HepG2 (cell line): ENCODE data around the gene WDR54. TPM values are rescaled to one million over a fixed set of nuclear protein-coding genes. Genes with fewer than 3 reads are reported as not detected.

Experiments
- CBX5 ChIP-seq: sonication (generic); formaldehyde crosslinking; IDR thresholded peaks from 2 replicates; pipeline ENCODE4 v1.4.0; 2020; ENCODE audit warnings: missing genetic modification reagents, borderline replicate concordance
- KMT2B ChIP-seq: IDR thresholded peaks from 2 replicates; pipeline ENCODE4 v1.6.1; 2016; ENCODE audit warnings: missing genetic modification reagents, missing compliant biosample characterization
- MAFF ChIP-seq: IDR thresholded peaks from 2 replicates; pipeline ENCODE4 v1.6.1; 2011; ENCODE audit warnings: low read depth, low read length, improper control_type of control experiment
- MTERF4 ChIP-seq: sonication (generic); formaldehyde crosslinking; IDR thresholded peaks from 2 replicates; pipeline ENCODE4 v1.8.0; 2023; ENCODE audit warnings: mild to moderate bottlenecking, missing genetic modification reagents
- NR0B2 ChIP-seq: sonication (generic); formaldehyde crosslinking; IDR thresholded peaks from 2 replicates; pipeline ENCODE4 v1.4.0; 2020; ENCODE audit warnings: mild to moderate bottlenecking, missing genetic modification reagents
- PHB2 ChIP-seq: fragments of 450-650 bp; IDR thresholded peaks from 2 replicates; pipeline ENCODE4 v1.6.1; 2018; ENCODE audit not compliant: partially characterized antibody
- PREB ChIP-seq: sonication (generic); formaldehyde crosslinking; IDR thresholded peaks from 2 replicates; pipeline ENCODE4 v1.4.0; 2020; ENCODE audit warnings: missing genetic modification reagents
- RAD21 ChIP-seq: fragments of 450-650 bp; formaldehyde crosslinking; IDR thresholded peaks from 2 replicates; pipeline ENCODE4 v1.5.0; 2020; ENCODE audit warnings: mild to moderate bottlenecking
- SETDB1 ChIP-seq: sonication (generic); formaldehyde crosslinking; IDR thresholded peaks from 2 replicates; pipeline ENCODE4 v1.5.1; 2020; ENCODE audit warnings: missing genetic modification reagents, mild to moderate bottlenecking, borderline replicate concordance
- SRSF4 ChIP-seq: fragments of 200-400 bp; formaldehyde crosslinking; IDR thresholded peaks from one replicate; pipeline ENCODE4 v1.6.1; 2018; ENCODE audit warnings: mild to moderate bottlenecking, low read depth, low read length, moderate library complexity; ENCODE audit not compliant: poor library complexity, severe bottlenecking
- STAT5B ChIP-seq: sonication (generic); formaldehyde crosslinking; IDR thresholded peaks from 2 replicates; pipeline ENCODE4 v1.4.0; 2020; ENCODE audit warnings: missing genetic modification reagents
- SYNCRIP ChIP-seq: fragments of 200-400 bp; formaldehyde crosslinking; IDR thresholded peaks from 2 replicates; pipeline ENCODE4 v1.6.1; 2018; ENCODE audit warnings: mild to moderate bottlenecking, low read depth, low read length; ENCODE audit not compliant: insufficient read depth
- THRA ChIP-seq: sonication (generic); formaldehyde crosslinking; IDR thresholded peaks from 2 replicates; pipeline ENCODE4 v1.4.0; 2020; ENCODE audit warnings: missing genetic modification reagents, borderline replicate concordance
- UBTF ChIP-seq: sonication (generic); formaldehyde crosslinking; IDR thresholded peaks from 2 replicates; pipeline ENCODE4 v1.4.0; 2020; ENCODE audit warnings: mild to moderate bottlenecking, missing genetic modification reagents
- ZFP62 ChIP-seq: sonication (generic); formaldehyde crosslinking; IDR thresholded peaks from 2 replicates; pipeline ENCODE4 v1.4.0; 2020; ENCODE audit warnings: missing genetic modification reagents
- ZIK1 ChIP-seq: sonication (generic); formaldehyde crosslinking; IDR thresholded peaks from 2 replicates; pipeline ENCODE4 v1.5.0; 2020; ENCODE audit warnings: mild to moderate bottlenecking, low read depth, missing genetic modification reagents, borderline replicate concordance
- ZMYM4 ChIP-seq: sonication (generic); formaldehyde crosslinking; IDR thresholded peaks from 2 replicates; pipeline ENCODE4 v1.8.1; 2023; ENCODE audit warnings: mild to moderate bottlenecking, missing genetic modification reagents
- ZNF484 ChIP-seq: sonication (generic); formaldehyde crosslinking; IDR thresholded peaks from 2 replicates; pipeline ENCODE4 v1.5.1; 2020; ENCODE audit warnings: mild to moderate bottlenecking, low read depth, missing genetic modification reagents, borderline replicate concordance
- ZNF501 ChIP-seq: sonication (generic); formaldehyde crosslinking; IDR thresholded peaks from 2 replicates; pipeline ENCODE4 v1.5.1; 2020; ENCODE audit warnings: mild to moderate bottlenecking, moderate library complexity, missing genetic modification reagents
- ZNF570 ChIP-seq: sonication (generic); formaldehyde crosslinking; IDR thresholded peaks from 2 replicates; pipeline ENCODE4 v1.4.0; 2020; ENCODE audit warnings: mild to moderate bottlenecking, missing genetic modification reagents, borderline replicate concordance
- ZNF572 ChIP-seq: sonication (generic); formaldehyde crosslinking; IDR thresholded peaks from 2 replicates; pipeline ENCODE4 v1.5.1; 2020; ENCODE audit warnings: mild to moderate bottlenecking, missing genetic modification reagents
- ZNF577 ChIP-seq: sonication (generic); formaldehyde crosslinking; IDR thresholded peaks from 2 replicates; pipeline ENCODE4 v1.4.0; 2020; ENCODE audit warnings: mild to moderate bottlenecking, low read depth, missing genetic modification reagents, borderline replicate concordance
- polyA plus RNA-seq, 8 experiments: library from polyadenylated mRNA; depleted of rRNA in 3 of 8; stranded (reverse) in 7 of 8; unstranded in 1 of 8; fragments of >200 nt; fragmentation: Illumina TruSeq in 4 of 8; extraction: Trizol in 4 of 8; gene quantifications; 2 replicates each; pipeline versions ENCODE4 v1.2.1 to v1.2.3, GENCODE V29; 2011 to 2016; ENCODE audit warnings: low read depth in 4 of 8, missing spikeins in 1 of 8, mixed read lengths in 1 of 8; ENCODE audit not compliant: insufficient read depth in 1 of 8
- total RNA-seq, 5 experiments: library from RNA; depleted of rRNA; stranded (reverse); fragments of >200 nt; fragmentation: Illumina TruSeq; extraction: Trizol; gene quantifications; 2 replicates each; pipeline ENCODE4 v1.2.3, GENCODE V29; 2016; ENCODE audit warnings: low read depth in 1 of 5

WDR54 gene
- total and polyA plus RNA-seq, 2 of the 13 experiments (the other 11 are each of a cell fraction or from before 2014, with no cell fraction given) = 2.0 to 17.3 TPM

- TF ChIP-seq SYNCRIP = no peak
- TF ChIP-seq UBTF (CRISPR knock-in tag) = peak; percentile 77
- no peak for TF ChIP-seq STAT5B
- no peak for TF ChIP-seq ZNF570 (CRISPR knock-in tag)
- no peak for TF ChIP-seq ZFP62 (CRISPR knock-in tag)
- TF ChIP-seq ZNF577 (CRISPR knock-in tag) = no peak
- TF ChIP-seq ZMYM4 (CRISPR knock-in tag) = peak; percentile 66; the same call in 1 of the 2 replicates
- TF ChIP-seq KMT2B (CRISPR knock-in tag) = no peak
- peak; percentile 78; the same call in 1 of the 2 replicates for TF ChIP-seq MTERF4 (CRISPR knock-in tag)
- TF ChIP-seq ZNF484 (CRISPR knock-in tag) = no peak
- TF ChIP-seq ZNF501 = peak; percentile 49; the same call in 1 of the 2 replicates
- TF ChIP-seq PHB2 = no peak
- 0 out of 2 replicates have a peak, but pooled peaks have one; percentile 56 for TF ChIP-seq THRA (CRISPR knock-in tag)
- TF ChIP-seq SRSF4 = no peak
- peak; percentile 31; the same call in 1 of the 2 replicates for TF ChIP-seq ZIK1 (CRISPR knock-in tag)
- TF ChIP-seq NR0B2 (CRISPR knock-in tag) = no peak; the same call in 1 of the 2 replicates
- TF ChIP-seq PREB (CRISPR knock-in tag) = no peak
- peak; percentile 55; the same call in 1 of the 2 replicates for TF ChIP-seq CBX5 (CRISPR knock-in tag)
- TF ChIP-seq MAFF = peak; percentile 65
- no peak for TF ChIP-seq SETDB1 (CRISPR knock-in tag)
- no peak for TF ChIP-seq ZNF572 (CRISPR knock-in tag)
- TF ChIP-seq RAD21 (CRISPR knock-in tag) = peak; percentile 48; the same call in 1 of the 2 replicates
These were observed 8.2 kb downstream of the WDR54 start (continued) for GRCh38 chr2:74429487-74430451.
